NCI-H1048 (cell line): ENCODE results near the gene ULBP2.
"Not testable (repeated sequence)": the region's sequence is repeated elsewhere in the genome, so short reads cannot be mapped to it uniquely, and the experiment has no call there.

Source experiments
- DNase-seq: peaks from one replicate; lab custom pipeline; 2025; lab: John Stamatoyannopoulos, UW

Gene ULBP2

GRCh38 chr6:149927025-149927424 lies 14.8 kb upstream of the ULBP2 start:
- DNase-seq, result not testable (repeated sequence)

DNA sequence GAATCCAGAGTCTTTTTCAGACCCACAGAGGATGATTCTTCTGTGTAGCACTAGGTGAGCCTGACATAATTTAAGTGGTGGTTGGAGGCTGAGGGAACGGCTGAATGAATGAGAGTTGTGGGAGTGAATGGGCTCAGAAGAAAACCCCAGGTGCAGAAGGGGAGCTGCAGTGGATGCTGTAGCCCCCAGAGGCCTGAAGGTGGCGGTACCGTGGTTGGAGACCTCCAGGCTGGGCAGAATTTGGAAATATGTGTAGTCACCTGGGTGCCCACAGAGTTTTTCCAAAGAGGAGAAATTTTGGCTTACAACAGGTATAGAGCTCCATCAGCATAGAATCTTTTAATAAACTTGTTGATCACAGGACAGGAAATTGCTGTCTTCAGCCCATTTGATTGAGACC lies 12.4 kb upstream of the ULBP2 start:
- DNase-seq, result no peak

- DNase-seq, result no peak
Measured at GRCh38 chr6:149931501-149931900, 10.3 kb upstream of the ULBP2 start.

DNA sequence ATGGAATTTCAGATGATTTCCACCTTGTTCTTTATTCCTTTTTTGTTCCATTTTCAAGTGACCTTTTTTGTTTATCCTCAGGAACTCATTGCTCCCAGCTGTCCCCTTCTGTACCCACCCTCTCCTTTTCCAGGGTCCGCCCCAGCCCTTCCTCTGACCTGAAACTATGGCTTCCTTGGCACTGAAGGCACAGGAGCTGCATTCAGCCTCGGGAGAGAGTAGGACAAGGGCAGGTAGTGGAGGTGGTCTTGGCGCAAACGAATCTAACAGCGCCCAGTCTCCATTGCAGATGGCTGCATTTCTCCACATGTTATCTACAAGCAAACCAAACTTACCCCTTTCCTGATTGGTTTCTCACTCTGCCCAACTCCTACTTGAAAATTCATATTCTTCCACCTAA lies 8.8 kb upstream of the ULBP2 start:
- no peak for DNase-seq

DNA sequence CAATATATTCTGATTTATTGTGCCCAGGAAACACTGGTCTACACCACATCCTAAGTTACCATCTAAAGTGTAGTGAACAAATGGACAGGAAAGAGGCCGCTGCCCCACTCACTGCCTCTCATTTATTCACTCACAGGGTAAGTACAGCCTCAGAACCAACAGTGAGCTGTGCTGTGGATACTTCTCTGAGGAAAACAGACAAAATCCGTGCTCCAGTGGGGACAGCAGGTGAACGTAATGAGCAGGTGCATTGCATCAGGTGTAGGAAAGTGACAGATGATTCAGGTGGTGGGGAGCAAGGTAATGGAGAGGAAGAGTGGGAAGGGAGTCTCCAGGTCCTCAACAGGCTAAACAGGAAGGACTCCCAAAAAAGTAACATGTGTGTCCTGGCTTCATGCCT lies 8.4 kb upstream of the ULBP2 start:
- DNase-seq, result no peak

- DNase-seq, result no peak
Measured at GRCh38 chr6:149934249-149935156, 7.3 kb upstream of the ULBP2 start.

DNA sequence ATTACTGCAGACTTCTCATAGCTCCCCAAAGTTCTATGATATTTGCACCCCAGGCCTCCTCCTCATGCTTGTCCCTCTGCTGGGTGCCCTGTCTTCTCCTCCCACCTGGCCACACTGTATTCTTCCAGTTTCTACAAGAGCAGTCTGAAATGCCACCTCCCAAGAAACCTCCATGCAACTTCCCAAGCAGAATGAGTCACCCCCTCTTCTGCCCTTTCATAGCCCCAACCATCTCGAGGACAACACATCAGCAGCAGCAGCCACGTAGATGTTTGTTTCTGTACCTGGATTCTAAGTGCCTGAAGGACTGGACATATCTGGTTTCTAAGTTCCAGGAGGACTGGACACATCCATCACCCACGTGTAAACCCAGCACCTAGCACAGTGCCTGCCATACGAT lies 6.6 kb upstream of the ULBP2 start:
- no peak for DNase-seq

DNA sequence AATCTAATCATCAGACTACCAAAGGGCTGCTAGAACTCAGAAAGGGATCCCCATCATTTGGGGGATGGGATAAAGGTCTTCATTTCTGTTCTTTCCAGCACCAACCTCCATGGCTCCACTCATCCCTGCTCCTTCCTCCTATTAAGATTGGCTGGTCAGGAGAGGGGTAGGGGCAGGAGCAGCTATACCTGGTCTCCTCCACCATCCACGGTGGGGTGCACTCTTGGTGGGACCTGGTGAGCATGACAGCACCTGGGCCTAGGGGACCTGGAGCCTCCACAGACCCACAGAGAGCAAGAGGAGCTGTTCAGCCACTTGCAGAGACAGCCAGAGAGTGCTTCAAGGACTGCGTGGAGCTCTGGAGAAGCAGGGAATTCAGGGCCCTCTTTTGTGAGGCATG lies 6.1 kb upstream of the ULBP2 start:
- DNase-seq, result no peak

- no peak for DNase-seq
Measured at GRCh38 chr6:149936743-149937142, 5.1 kb upstream of the ULBP2 start.

GRCh38 chr6:149938013-149938570 lies 3.7 kb upstream of the ULBP2 start:
- DNase-seq, result not testable (repeated sequence)

- no peak for DNase-seq
Measured at GRCh38 chr6:149938571-149939355, 3.1 kb upstream of the ULBP2 start.

- no peak for DNase-seq
Measured at GRCh38 chr6:149939356-149939648, 2.5 kb upstream of the ULBP2 start.

- DNase-seq, result no peak
Measured at GRCh38 chr6:149939909-149940671, 1.7 kb upstream of the ULBP2 start.

- DNase-seq, result no peak
Measured at GRCh38 chr6:149940672-149940982, 1.2 kb upstream of the ULBP2 start.

GRCh38 chr6:149942461-149942829 lies 631 bp downstream of the ULBP2 start:
- DNase-seq, result no peak

GRCh38 chr6:149943321-149943720 lies 1.5 kb downstream of the ULBP2 start:
- DNase-seq, result not testable (repeated sequence)

DNA sequence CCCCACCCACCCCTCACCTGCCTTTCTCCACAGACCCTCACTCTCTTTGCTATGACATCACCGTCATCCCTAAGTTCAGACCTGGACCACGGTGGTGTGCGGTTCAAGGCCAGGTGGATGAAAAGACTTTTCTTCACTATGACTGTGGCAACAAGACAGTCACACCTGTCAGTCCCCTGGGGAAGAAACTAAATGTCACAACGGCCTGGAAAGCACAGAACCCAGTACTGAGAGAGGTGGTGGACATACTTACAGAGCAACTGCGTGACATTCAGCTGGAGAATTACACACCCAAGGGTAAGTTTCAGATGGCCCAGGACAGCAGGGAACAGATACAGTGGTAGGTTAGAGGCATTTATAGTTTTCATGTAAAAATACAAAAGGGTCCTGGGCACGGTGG lies 3.5 kb downstream of the ULBP2 start:
- DNase-seq, result not testable (repeated sequence)

GRCh38 chr6:149946631-149947030 lies 4.8 kb downstream of the ULBP2 start:
- not testable (repeated sequence) for DNase-seq

- not testable (repeated sequence) for DNase-seq
Measured at GRCh38 chr6:149947533-149947932, 5.7 kb downstream of the ULBP2 start.

- DNase-seq, result no peak
Measured at GRCh38 chr6:149948011-149948410, 6.2 kb downstream of the ULBP2 start.

GRCh38 chr6:149948616-149949015 lies 6.8 kb downstream of the ULBP2 start:
- no peak for DNase-seq

DNA sequence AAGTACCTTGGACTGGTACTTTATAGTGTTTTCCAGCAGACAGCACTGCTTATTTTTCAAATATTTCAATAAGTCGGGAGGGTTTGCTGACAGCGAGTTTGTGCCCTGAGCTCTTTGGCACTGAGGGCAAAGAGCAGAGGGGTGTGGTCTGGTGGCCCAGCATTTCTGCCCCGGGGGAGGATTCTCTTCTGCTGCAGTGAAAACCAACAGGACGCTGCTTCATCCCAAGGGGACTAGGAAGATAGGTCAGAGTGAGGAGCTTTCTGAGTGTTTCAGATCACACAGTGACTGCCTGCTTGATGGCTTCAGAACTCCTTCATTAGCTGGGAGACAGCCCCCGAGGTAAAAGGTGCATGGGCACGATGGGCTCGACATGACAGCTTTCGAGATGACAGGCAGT lies 8.6 kb downstream of the ULBP2 start:
- DNase-seq, result no peak

DNA sequence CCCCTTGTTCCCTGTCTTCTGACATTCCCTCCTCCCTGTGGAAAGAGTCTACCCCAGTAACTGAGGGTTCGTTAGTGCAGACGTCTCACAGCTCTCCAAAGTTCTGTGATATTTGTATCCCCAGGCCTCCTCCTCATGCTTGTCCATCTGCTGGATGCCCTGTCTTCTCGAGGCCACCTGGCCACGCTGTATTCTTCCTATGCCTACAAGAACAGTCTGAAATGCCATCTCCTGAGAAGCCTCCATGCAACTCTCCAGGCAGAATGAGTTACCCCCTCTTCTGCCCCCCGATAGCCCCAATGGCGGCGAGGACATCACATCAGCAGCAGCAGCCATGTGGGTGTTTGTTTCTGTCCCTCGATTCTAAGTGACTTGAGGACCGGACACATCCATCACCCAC lies 9.3 kb downstream of the ULBP2 start:
- no peak for DNase-seq
